Brain microvascular endothelial cell (primary cell): ENCODE results near the gene TTBK1.
A peak's percentile ranks its signal among the peaks of the same experiment; 100 is the strongest.

ENCODE experiments used
- DNase-seq: peaks from one replicate; pipeline ENCODE4 v3.0.0-alpha.2; 2020
- H3K27ac ChIP-seq: fragments of 250-450 bp; sonication (Bioruptor Pico); 2 replicates; pipeline ENCODE4 v1.5.1; 2020; ENCODE audit warnings: mild to moderate bottlenecking, moderate library complexity
- H3K27me3 ChIP-seq: fragments of 250-450 bp; sonication (Bioruptor Pico); replicated peaks from 2 replicates; pipeline ENCODE4 v1.5.1; 2020; ENCODE audit warnings: mild to moderate bottlenecking
- H3K36me3 ChIP-seq: fragments of 250-450 bp; sonication (Bioruptor Pico); replicated peaks from 2 replicates; pipeline ENCODE4 v1.5.1; 2020; ENCODE audit warnings: mild to moderate bottlenecking
- H3K4me3 ChIP-seq: 2 replicates; pipeline ENCODE4 v1.5.1; 2011; ENCODE audit warnings: low read depth, mild to moderate bottlenecking, control low read depth, low read length, moderate library complexity
- CTCF ChIP-seq: IDR thresholded peaks from 2 replicates; pipeline ENCODE4 v1.5.1; 2011; ENCODE audit warnings: low read depth, mild to moderate bottlenecking, moderate library complexity, low read length, control low read depth, inconsistent platforms; ENCODE audit errors: missing control alignments
- in situ Hi-C: cut with HindIII; loops from 2 replicates; pipeline ENCODE4 v1.10.0; 2017; ENCODE audit warnings: low sequenced_read_pairs, low pct_ligation_motif_present

TTBK1 gene

GRCh38 chr6:43286456-43286979, 43.2 kb downstream of the TTBK1 start:
- no peak overlapping the region for H3K4me3 ChIP-seq
- in situ Hi-C loops = no loop called here
- no peaks in the 10 kb centered on the region for H3K36me3 ChIP-seq
- H3K27me3 ChIP-seq = peaks cover 10% of the 10 kb centered on the region
- TF ChIP-seq CTCF = no peak
- DNase-seq = no peak
- H3K27ac ChIP-seq = no peak overlapping the region

- TF ChIP-seq CTCF = peak; percentile 46
- in situ Hi-C loops = no loop called here
- Histone ChIP-seq H3K36me3 (no peaks in the 10 kb centered on the region), H3K27ac (no peak overlapping the region), H3K27me3 (peaks cover 10% of the 10 kb centered on the region), H3K4me3 (no peak overlapping the region)
- no peak for DNase-seq
Measured at GRCh38 chr6:43286980-43287716, 43.9 kb downstream of the TTBK1 start.

GRCh38 chr6:43287717-43288679, 44.7 kb downstream of the TTBK1 start:
- in situ Hi-C loops = no loop called here
- Histone ChIP-seq H3K27ac (no peak overlapping the region), H3K27me3 (peaks cover 10% of the 10 kb centered on the region), H3K4me3 (no peak overlapping the region), H3K36me3 (no peaks in the 10 kb centered on the region)
- no peak for TF ChIP-seq CTCF
- no peak for DNase-seq

- no peaks in the 10 kb centered on the region for H3K36me3 ChIP-seq
- peaks cover 7% of the 10 kb centered on the region for H3K27me3 ChIP-seq
- in situ Hi-C loops = no loop called here
- no peak overlapping the region for H3K4me3 ChIP-seq
- no peak for DNase-seq
- TF ChIP-seq CTCF = no peak
- H3K27ac ChIP-seq = no peak overlapping the region
Measured at GRCh38 chr6:43290339-43290904, 47.1 kb downstream of the TTBK1 start.

GRCh38 chr6:43290905-43291355, 47.6 kb downstream of the TTBK1 start:
- Histone ChIP-seq H3K27me3 (peaks cover 2% of the 10 kb centered on the region), H3K36me3 (no peaks in the 10 kb centered on the region), H3K27ac (no peak overlapping the region), H3K4me3 (no peak overlapping the region)
- no peak for TF ChIP-seq CTCF
- no peak for DNase-seq
- in situ Hi-C loops = no loop called here
